Gastrocnemius medialis (tissue), 4 donors: ENCODE results near the gene NEDD4L.

Source experiments
- CTCF ChIP-seq, 5 experiments: fragments of 450-650 bp in 3 of 5; fragments of 200-600 bp in 2 of 5; sonication (generic) in 2 of 5; IDR thresholded peaks in 4 of 5; conservative IDR thresholded peaks in 1 of 5; 1 replicate in 4 of 5; 2 replicates in 1 of 5; pipeline ENCODE4 v1.5.1; 2016 to 2019; ENCODE audit warnings: antibody characterized with exemption in 5 of 5, mild to moderate bottlenecking in 3 of 5, moderate library complexity in 3 of 5
- POLR2A ChIP-seq, 2 donors: fragments of 450-650 bp; IDR thresholded peaks; one replicate each; pipeline ENCODE4 v1.6.1; 2017; ENCODE audit warnings: antibody characterized with exemption in 2 of 2, mild to moderate bottlenecking in 2 of 2, moderate library complexity in 2 of 2

GRCh38 chr18:58378411-58379379, 334.7 kb downstream of the NEDD4L start:
- TF ChIP-seq CTCF (IDR thresholded peaks at IDR 0.05 in 4 of 5, conservative IDR thresholded peaks at IDR 0.05 in 1 of 5), result no peak
- TF ChIP-seq POLR2A (IDR thresholded peaks at IDR 0.05), result no peak
